NB4 (cell line): ENCODE data around the gene KCNJ5.

Source experiments
- DNase-seq: peaks from one replicate; pipeline ENCODE4 v3.0.0; 2010; ENCODE audit warnings: low read depth
- H3K4me3 ChIP-seq: one replicate; pipeline ENCODE4 v1.5.1; 2011; ENCODE audit warnings: mild to moderate bottlenecking, low read depth, low read length, moderate library complexity
- CTCF ChIP-seq: IDR thresholded peaks from one replicate; pipeline ENCODE4 v1.5.1; 2012; ENCODE audit warnings: low read depth, low read length
- MAX ChIP-seq: IDR thresholded peaks from 2 replicates; pipeline ENCODE4 v1.6.1; 2011; ENCODE audit warnings: low read depth, low read length
- MYC ChIP-seq: IDR thresholded peaks from 2 replicates; pipeline ENCODE4 v1.6.1; 2011; ENCODE audit warnings: low read depth, low read length
- POLR2A ChIP-seq: IDR thresholded peaks from 2 replicates; pipeline ENCODE4 v1.6.1; 2011; ENCODE audit warnings: mild to moderate bottlenecking; ENCODE audit not compliant: insufficient read length; ENCODE audit errors: extremely low read depth

Gene KCNJ5

GRCh38 chr11:128947773-128948172 is 56.6 kb downstream of the KCNJ5 start:
- H3K4me3 ChIP-seq = no peak overlapping the region
- no peak for TF ChIP-seq CTCF
- TF ChIP-seq POLR2A = no peak
- no peak for TF ChIP-seq MAX
- no peak for TF ChIP-seq MYC
- DNase-seq = no peak

DNA sequence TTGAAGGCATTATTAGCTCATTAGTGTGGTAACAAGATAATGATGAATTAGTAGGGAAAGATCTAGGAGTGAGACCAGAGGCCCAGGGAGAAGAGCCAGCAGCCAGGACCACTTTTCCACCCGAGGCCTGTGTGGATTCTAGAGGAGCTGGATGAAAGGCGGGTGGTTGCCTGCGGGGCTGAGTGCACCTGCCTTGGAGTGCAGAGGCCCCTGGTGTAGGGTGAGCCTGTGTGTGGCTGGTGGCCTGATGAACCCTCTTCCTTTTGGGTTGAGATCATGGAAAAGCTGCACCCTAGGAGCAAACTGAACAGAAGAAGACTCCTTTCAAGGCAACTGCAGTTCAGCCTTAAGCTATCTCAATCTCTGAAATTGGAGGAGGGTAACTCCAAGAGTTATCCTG is 57.4 kb downstream of the KCNJ5 start:
- no peak for DNase-seq
- TF ChIP-seq MYC (no peak), CTCF (peak; percentile 3)
- no peak overlapping the region for H3K4me3 ChIP-seq

DNA sequence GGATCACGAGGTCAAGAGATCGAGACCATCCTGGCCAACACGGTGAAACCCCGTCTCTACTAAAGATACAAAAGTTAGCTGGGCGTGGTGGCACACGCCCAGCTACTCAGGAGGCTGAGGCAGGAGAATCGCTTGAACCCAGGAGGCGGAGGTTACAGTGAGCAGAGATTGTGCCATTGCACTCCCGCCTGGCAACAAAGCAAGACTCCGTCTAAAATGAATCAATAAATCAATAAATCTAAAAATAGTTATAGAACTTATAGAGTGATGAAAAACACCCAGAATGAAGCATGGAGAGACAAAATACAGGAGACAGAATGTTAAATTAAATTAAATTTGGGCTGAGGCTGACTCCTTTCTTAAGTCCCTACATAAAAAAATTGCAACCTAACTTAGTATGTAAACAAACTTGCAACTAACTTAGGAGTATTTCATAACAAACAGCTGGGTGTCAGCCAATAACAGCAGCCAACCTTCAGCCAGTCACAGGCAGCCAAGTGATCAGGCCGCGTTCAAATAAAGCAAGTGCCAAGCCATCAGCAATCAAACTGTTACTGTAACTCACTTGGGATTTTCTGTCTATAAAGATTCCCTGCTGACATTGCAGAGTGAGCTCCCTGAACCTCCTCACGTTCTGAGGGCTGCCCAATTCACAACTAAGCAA is 58.8 kb downstream of the KCNJ5 start:
- no peak for DNase-seq
- no peak overlapping the region for H3K4me3 ChIP-seq
- TF ChIP-seq POLR2A (no peak), MAX (no peak), MYC (no peak), CTCF (no peak)

GRCh38 chr11:128953151-128953550 is 62.0 kb downstream of the KCNJ5 start:
- DNase-seq = no peak
- H3K4me3 ChIP-seq = no peak overlapping the region
- no peak for TF ChIP-seq POLR2A

DNA sequence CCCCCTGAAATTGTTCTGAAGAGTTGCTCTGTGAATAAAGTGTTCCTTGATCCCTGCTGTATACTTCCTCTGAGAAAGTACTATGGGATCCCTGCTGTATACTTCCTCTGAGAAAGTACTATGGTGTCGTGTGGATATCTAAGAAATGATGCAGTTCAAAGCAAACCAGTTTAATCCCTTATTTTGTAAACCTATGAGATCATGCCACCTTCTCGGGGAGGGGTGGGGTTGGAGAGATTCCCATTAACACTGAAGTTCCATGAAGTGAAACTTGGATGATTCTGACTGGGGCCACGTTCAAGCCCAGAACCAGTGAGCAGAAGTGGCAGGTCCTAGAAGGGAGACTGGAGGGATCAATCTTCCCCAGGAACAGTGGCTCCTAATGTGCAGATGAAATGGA is 64.5 kb downstream of the KCNJ5 start:
- DNase-seq = no peak
- no peak for TF ChIP-seq CTCF
- TF ChIP-seq MYC = no peak
- TF ChIP-seq POLR2A = no peak
- no peak for TF ChIP-seq MAX
- no peak overlapping the region for H3K4me3 ChIP-seq

DNA sequence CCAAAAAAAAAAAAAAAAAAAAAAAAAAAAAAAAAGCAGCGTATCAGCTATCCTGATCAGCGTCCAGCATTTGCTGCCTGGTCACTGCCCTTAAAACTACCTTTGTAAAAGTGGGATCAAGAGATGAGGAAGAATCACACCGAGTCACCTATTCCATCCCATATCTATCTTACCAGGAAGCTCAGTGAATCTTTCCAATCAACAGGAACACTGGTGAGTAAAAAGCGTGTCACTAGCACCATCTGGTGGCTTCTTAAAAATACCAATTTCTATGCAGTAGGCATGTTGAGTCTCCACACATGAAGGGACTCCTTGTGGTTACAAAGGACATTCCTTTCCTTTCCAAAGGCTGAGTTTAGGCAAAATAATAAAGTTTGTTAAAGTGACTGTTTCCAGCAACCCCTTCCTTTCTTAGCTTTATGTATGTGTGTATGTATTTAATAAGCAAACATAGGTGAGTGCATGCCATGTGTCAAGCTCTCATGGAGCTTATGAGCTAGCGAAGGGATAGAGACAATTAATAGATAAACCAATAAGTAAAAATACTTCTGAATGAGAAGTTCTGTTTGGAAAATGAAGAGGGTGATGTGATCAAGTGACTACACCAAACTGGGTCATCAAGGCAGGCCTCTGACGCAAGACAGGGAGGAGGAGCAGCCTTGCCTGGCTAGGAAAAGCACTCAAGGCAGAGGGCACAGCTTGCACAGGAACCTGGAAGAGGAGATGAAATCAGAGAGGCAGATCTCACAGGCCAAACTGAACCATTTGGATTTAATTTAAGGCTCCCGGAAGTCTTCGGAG is 65.4 kb downstream of the KCNJ5 start:
- TF ChIP-seq MAX = no peak
- TF ChIP-seq CTCF = peak; percentile 62
- peak; percentile 62 for DNase-seq
- H3K4me3 ChIP-seq = no peak overlapping the region
